Measurements from ENCODE around the gene AVPR1B.

The AVPR1B gene

DNA sequence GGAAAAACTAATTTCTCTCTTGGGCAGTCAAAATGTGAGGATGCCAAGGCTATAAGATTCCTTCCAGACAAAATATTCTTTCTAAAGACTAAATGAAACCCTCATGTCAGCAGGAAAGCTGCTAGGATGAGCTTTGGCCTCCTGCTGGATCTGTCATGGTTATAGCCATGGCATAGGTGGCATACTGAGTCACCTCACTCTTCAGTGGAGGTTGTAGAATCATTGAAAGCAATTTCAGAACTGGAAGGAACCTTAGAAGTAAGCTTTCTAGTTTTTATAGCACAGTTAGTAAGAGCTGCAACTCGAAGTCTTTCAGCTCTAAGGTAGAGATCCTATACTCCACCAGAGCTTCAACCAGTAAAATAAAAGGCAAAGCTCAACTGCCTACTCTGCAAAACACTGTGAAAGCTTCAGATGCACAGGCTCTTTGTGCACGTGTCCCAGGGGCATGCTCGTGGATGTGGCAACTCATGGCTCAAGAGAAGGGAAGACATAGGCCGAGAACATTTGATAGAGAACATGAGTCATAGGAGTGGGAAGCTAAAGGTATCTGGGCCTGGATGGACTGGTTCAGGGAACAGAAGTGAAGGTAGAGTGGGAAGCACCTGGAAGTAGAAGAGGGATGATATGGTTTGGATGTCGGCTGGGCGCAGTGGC is 5.8 kb downstream of the AVPR1B start:
- DNase-seq (ENCODE audit: low spot score): no peak

GRCh38 chr1:206110820-206111219 is 6.4 kb downstream of the AVPR1B start:
- DNase-seq (ENCODE audit: low spot score): no peak

GRCh38 chr1:206110161-206110560 is 7.0 kb downstream of the AVPR1B start:
- DNase-seq (ENCODE audit: low spot score): no peak

GRCh38 chr1:206109718-206110117 is 7.5 kb downstream of the AVPR1B start:
- no peak for DNase-seq (ENCODE audit: low spot score)

DNA sequence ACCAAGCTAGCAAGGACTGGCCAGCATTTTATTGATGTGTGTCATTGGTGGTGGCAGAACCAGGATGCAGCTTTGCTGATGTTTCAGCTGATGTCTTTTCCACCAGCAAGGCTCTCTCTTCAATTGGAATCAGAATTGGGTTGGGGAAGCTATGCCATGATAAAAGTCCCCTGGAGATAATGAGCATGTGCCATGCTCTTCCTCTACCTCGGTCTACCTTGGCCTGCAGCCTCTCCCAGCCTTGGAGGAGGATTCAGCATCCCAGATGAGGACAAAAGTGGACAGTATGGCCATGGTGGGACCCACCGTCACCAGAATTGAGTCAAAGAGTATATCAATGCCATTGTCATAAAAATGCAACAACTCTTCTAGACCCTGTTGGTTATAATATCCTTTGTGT is 8.6 kb downstream of the AVPR1B start:
- no peak for DNase-seq (ENCODE audit: low spot score)

- DNase-seq (ENCODE audit: low spot score): no peak
Observed at GRCh38 chr1:206107168-206107544, 10.0 kb downstream of the AVPR1B start.

- peak; percentile 85 for DNase-seq (ENCODE audit: low spot score)
Observed at GRCh38 chr1:206106328-206107167, 10.6 kb downstream of the AVPR1B start.

DNA sequence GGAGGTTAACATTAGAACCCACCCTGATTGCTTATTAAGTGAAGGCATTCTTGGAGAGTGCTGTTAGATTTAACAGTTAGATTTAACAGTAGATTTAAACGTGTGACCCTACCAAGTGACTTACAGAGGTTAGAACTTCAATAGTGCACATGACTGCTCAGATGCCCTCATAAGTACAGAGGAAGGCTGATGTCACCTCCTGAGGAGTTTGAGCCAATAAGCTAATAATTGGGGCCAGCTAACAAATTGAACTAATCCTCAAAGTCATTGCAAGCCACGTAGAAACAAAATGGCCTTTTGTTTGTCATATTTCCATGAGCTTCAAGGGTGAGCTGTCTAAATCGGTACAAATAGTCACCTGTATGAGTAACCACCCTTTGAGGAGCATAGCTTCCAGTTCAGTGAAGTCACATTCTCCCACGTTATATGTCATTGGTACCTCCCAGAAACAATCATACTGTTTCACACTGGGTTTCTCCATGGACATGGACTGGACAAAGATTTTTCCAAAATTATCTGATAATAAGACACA is 11.7 kb downstream of the AVPR1B start:
- no peak for DNase-seq (ENCODE audit: low spot score)

DNA sequence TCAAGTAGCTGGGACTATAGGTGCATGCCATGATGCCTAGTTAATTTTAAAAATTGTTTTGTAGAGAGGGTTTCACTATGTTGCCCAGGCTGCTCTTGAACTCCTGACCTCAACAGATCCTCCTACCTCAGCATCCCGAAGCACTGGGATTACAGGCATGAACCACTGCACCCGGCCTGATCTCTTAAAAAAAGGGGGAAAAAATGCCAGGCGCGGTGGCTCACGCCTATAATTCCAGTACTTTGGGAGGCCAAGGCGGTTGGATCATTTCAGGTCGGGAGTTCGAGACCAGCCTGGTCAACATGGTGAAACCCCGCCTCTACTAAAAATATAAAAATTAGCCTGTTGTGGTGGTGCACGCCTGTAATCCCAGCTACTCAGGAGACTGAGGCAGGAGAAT is 13.2 kb downstream of the AVPR1B start:
- no peak for DNase-seq (ENCODE audit: low spot score)

DNA sequence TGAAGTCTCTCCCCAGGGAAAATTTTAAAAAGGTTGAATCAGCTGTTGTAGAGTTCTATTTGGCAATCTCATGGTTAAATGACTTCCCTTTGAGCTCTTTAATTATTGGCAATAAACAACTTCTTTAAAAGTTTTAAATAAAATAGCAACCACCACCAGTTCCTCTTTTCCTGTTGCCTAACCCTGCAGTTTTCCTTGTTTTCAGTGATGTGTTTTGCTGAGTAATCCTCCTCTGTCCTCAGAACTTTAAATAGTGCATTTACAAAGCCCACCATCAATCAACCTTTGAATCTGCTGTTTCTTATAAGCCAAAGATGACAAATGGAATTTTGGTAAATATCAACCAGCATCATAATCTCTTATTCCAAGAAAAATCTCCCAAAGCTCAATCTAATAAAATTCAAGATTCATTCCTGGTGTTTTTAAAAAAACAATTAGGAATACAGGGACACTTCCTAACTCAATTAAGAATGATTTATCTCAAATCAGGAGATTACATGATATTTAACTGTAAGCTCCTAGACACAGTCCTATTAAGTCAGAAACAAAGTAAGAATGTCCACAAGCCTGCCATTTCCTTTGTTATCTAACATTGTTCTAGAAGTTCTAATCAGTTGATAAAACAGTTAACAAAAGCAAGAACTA is 14.8 kb downstream of the AVPR1B start:
- no peak for DNase-seq (ENCODE audit: low spot score)

DNA sequence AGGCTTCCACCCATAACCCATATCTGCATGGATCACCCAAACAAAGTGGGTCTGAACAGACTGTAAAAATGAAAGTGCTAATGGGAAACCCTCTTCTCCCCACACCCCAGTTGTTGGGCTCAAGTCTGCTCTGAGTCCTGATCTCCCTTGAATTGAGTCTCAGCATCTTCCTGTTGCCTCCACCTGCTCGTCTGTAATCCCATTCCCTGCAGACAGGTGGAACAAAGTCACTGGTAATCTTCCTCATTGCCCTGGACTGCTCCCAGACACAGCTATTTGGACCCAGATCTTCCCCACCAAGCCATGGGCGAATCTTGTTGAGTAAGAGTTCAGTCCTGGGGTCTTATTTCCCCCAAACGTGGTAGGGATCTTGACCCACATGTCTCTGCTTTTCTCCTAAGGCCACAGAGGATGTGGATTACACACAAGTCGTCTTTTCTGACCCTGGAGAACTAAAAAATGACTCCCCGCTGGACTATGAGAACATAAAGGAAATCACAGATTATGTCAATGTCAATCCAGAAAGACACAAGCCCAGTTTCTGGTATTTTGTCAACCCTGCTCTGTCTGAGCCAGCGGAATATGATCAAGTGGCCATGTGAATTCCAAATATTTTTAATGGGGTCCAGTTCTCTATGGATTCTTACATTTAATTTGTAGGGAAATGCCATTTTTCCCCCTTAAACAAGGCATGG is 15.7 kb downstream of the AVPR1B start:
- no peak for DNase-seq (ENCODE audit: low spot score)

DNA sequence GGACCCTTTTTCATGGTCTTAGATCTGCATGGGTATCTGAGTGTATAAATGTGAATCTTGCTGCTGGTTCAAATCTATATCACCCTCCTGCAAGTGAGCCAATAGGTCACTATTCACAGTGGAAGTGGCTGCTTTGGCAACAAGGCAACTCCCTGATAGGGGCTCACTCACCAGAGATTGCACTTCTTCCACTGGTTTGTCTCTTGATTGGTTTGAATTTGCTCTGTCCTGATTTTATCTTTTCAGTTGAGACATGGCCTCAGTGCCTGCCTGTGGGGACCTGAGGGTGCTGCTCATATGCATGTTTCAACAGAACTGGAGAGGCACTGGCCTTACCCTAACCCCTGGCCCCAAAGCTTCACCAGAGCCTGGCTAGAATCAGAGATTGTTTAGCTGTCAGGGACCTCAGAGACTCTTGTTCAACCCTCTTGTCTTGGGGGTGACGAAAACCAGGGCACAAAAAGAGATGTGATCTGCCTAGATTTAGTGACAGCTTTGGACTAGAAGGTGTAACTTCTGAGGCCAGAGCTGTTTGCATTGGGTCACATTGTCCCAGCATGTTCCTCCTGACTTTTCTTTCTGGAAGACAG is 16.9 kb downstream of the AVPR1B start:
- no peak for DNase-seq (ENCODE audit: low spot score)

GRCh38 chr1:206098242-206098919 is 18.8 kb downstream of the AVPR1B start:
- DNase-seq (ENCODE audit: low spot score): no peak

DNA sequence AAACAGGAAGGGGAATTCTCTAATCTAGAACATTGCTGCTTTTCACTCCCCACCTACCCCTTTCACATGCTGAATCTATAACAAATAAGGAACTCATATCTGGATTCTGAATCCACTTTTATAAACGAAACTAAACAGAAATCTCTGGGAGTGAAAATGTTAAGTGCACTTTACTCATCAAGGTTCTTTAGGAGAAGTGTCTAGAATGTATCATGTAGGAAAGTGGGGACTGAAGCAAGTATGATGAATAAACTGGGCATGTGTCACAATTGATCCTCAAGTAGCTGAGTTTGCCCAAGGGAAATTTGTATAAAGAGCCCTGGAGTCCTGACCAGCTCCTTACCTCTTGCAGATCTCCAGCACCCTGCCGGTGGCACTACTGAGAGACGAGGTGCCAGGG is 19.8 kb downstream of the AVPR1B start:
- DNase-seq (ENCODE audit: low spot score): no peak

DNA sequence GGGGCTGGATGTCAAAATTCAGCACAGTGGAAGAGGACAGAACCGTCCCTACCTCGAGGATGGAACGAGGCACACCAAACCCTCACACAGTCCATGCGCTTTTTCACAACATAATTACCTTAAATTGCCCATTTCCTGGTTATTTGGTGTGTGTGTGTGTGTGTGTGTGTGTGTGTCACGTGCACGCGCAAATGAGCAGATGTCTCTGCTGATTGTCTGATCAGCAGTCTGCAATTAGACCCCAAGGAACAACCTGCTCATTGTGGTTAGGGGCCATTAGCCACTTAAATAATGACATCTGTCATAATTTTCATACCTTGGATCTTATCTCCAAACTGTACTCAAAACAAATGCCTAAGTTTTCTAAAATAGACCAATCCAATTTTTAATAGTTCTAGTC is 23.2 kb downstream of the AVPR1B start:
- no peak for DNase-seq (ENCODE audit: low spot score)

DNA sequence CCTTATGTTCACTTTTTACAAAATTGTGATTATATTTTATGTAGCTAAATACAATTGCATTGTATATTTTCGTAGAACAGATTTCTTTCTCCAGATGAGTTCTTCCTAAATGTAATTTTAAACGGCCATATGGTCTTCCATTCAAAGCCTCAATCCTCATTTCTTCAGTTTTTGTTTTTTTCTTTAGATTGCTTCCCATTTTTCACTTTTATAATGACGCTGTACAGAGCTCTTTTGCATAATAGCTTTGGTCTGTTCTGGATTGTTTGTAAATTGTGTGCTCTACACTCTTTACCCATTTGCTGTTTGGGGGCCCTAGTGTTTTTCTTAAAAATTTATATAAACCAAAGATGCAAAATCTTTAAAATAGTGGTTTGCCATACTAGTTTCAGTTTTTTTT is 27.8 kb downstream of the AVPR1B start:
- DNase-seq (ENCODE audit: low spot score): no peak

- DNase-seq (ENCODE audit: low spot score): no peak
Observed at GRCh38 chr1:206087091-206087490, 30.1 kb downstream of the AVPR1B start.

GRCh38 chr1:206083750-206084149 is 33.4 kb downstream of the AVPR1B start:
- DNase-seq (ENCODE audit: low spot score): no peak

DNA sequence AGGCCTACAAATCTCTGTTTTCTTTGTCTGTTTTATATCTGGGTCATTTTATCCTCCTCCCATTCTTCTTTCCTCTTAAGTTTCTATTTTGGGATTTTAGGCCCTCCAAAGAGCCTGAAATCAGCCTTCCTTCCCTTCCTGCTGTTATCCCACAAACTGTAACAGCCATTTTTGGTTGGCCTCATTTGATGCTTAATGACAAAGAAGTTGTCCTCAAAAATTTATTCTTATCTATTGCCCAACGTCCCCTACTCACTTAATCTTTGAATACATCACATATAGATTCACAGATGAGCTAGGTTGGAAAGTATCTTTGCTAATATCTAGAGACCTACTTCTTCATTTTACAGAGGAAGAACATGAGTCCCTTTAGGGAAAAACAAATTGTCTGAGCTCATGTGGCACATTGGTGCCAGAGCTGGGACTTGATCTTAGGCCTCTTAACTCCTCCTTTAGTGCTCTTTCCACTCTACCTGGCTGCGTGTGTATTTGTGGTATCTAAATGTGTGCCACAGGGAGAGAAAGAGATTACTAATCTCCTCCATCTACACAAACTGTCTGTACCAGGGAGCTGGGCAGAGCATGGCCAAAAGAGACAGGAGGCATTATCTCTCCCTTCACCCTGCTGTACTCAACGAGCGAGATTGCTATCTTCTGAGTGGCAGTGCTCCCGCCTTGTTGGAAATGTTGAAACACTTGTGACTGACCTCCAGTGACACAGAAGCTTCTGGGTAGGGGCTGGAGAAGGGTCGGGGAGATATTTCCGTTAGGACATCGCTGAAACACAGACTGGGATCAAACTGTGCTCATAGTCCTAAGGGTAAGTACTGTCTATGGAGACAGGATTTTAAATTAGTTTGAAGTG is 34.1 kb downstream of the AVPR1B start:
- no peak for DNase-seq (ENCODE audit: low spot score)

- no peak for DNase-seq (ENCODE audit: low spot score)
Observed at GRCh38 chr1:206081856-206082255, 35.3 kb downstream of the AVPR1B start.
